ENCODE results near the gene CLCN4. TPM values are rescaled to one million over a fixed set of nuclear protein-coding genes. Genes with fewer than 3 reads are reported as not detected.

CLCN4 gene
- polyA plus RNA-seq, 1 donor, result 1.9 TPM

DNA sequence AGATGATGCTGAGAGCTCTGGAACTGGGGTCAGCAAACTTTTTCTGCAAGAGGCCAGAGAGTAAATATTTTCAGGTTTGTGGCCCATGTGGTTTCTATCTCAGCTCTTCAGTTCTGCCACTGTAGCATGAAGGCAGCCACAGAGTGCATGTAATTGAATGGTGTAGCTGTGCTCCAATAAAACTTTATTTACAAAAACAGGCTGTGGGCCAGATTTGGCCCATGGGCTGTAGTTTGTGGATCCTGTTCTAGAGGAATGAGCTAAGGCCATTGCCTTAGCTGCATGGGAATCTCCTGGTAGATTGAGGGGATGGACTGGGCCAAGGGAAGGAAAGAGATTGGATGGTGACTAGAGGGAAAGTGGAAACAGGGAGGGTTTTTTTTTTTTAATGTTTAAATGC lies 36.8 kb downstream of the CLCN4 start:
- Histone ChIP-seq H3K27ac (ENCODE audit: low read length) (no peak overlapping the region), H3K4me3 (ENCODE audit: low read length) (no peak overlapping the region), H3K27me3 (ENCODE audit: control insufficient read depth, insufficient read depth, low read length) (no peaks in the 10 kb centered on the region), H3K9me3 (ENCODE audit: control insufficient read depth, low read depth, low read length) (no peaks in the 10 kb centered on the region), H3K4me1 (ENCODE audit: control insufficient read depth, insufficient read depth, low read length) (no peaks in the 10 kb centered on the region), H3K36me3 (ENCODE audit: control insufficient read depth, insufficient read depth, low read length) (no peaks in the 10 kb centered on the region)
- no peak for DNase-seq

DNA sequence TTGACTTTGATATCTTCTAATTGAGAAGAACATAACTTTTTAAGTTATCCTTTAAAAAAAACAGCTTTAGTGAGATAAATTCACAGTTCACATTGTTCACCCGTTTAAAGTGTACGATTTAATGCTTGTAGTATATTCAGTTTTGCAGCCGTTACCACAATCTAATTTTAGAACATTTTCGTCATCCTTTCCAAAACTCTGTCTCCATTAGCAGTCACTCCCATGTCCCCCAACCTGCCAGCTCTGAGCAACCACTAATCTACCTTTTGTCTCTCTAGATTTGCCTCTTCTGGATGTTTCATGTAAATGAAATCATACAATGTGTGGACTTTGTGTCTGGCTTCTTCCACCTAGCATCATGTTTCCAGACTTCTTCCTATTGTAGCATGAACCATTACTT lies 38.6 kb downstream of the CLCN4 start:
- Histone ChIP-seq H3K27me3 (ENCODE audit: control insufficient read depth, insufficient read depth, low read length) (no peaks in the 10 kb centered on the region), H3K4me3 (ENCODE audit: low read length) (no peak overlapping the region), H3K27ac (ENCODE audit: low read length) (no peak overlapping the region), H3K36me3 (ENCODE audit: control insufficient read depth, insufficient read depth, low read length) (no peaks in the 10 kb centered on the region), H3K9me3 (ENCODE audit: control insufficient read depth, low read depth, low read length) (no peaks in the 10 kb centered on the region), H3K4me1 (ENCODE audit: control insufficient read depth, insufficient read depth, low read length) (no peaks in the 10 kb centered on the region)
- WGBS (ENCODE audit: insufficient coverage, low lambda C conversion rate), result no CpG with 5 or more reads among the region's 4 CpGs
- no peak for DNase-seq

DNA sequence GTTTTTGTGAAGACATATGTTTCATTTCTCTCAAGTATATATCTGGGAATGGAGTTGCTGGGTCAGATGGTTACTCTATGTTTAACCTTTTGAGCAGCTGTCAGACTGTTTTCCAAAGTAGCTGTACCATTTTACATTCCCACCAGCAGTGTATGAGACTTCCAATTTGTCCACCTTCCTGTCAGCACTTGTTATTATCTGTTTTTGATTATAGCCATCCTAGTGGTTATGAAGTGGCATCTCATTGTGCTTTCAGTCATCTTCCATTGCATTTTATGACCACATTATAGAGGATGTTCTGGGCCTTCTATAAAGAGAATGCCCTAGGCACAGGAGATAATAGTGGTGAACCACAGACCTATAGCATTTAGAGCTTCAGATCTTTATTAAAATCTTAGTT lies 39.2 kb downstream of the CLCN4 start:
- Histone ChIP-seq H3K4me3 (ENCODE audit: low read length) (no peak overlapping the region), H3K4me1 (ENCODE audit: control insufficient read depth, insufficient read depth, low read length) (no peaks in the 10 kb centered on the region), H3K27ac (ENCODE audit: low read length) (no peak overlapping the region), H3K36me3 (ENCODE audit: control insufficient read depth, insufficient read depth, low read length) (no peaks in the 10 kb centered on the region), H3K9me3 (ENCODE audit: control insufficient read depth, low read depth, low read length) (no peaks in the 10 kb centered on the region), H3K27me3 (ENCODE audit: control insufficient read depth, insufficient read depth, low read length) (no peaks in the 10 kb centered on the region)
- DNase-seq, result no peak

DNA sequence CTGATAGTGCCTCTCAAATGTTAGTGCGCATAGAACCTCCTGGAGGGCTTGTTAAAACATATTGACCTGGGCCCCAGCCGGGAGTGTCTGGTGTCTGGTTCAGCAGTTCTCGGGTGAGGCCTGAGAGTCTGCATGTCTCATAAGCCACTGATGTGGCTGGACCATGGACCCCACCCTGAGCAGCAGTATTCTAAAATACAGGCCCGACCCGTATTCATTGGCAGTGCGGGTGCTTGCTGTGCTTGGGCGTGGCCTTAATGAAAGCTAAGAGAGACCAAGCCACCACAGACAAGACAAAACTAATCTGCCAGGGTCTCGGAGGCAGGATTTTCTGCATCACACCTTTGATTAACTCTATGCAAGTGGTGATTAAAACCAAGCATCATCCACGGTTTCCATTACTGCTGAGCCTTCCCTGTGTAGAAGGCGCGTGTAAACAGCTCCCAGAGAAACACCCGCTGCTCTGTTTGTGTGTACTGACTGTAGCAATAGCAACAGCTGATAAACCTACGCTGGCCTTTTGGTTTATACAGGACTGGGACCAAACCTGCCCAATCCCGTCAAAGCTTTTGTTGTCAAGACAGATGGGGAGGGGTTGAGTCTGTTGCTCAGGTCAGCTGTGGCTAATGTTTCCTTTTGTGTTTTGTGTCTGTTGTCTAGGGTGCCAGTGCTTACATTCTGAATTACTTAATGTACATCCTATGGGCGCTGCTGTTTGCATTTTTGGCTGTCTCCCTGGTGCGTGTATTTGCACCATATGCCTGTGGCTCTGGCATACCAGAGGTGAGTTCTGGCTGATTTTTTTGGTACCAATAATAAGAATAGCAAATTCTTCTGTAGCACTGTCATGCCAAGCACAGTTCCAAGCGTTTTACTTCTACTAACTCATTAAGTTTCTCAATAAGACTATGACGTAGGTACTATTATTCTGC lies 40.8 kb downstream of the CLCN4 start:
- no peaks in the 10 kb centered on the region for H3K4me1 ChIP-seq (ENCODE audit: control insufficient read depth, insufficient read depth, low read length)
- H3K9me3 ChIP-seq (ENCODE audit: control insufficient read depth, low read depth, low read length), result no peaks in the 10 kb centered on the region
- no peak overlapping the region for H3K4me3 ChIP-seq (ENCODE audit: low read length)
- H3K27ac ChIP-seq (ENCODE audit: low read length), result no peak overlapping the region
- no peak for DNase-seq
- H3K27me3 ChIP-seq (ENCODE audit: control insufficient read depth, insufficient read depth, low read length), result no peaks in the 10 kb centered on the region
- no CpG with 5 or more reads among the region's 18 CpGs for WGBS (ENCODE audit: insufficient coverage, low lambda C conversion rate)
- no peaks in the 10 kb centered on the region for H3K36me3 ChIP-seq (ENCODE audit: control insufficient read depth, insufficient read depth, low read length)

DNA sequence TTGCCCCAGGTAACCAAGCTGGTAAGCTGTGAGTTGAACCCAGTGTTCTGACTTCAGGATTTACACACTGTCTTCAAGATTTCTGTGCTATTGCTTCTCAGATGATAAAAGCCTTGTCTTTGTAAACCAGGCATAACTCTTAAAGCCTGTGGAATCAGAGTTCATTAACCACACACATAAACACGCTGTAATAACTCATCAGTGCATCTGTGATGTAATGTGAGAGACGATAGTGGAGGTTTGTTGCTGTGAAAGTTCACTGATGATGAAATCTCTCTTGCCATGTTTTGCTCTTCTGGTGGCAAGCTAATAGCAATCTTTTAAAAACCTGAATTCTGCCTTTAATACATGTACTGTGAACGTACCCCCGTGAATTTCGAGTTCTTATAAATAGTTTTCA lies 41.5 kb downstream of the CLCN4 start:
- H3K4me1 ChIP-seq (ENCODE audit: control insufficient read depth, insufficient read depth, low read length), result no peaks in the 10 kb centered on the region
- WGBS (ENCODE audit: insufficient coverage, low lambda C conversion rate), result no CpG with 5 or more reads among the region's 5 CpGs
- DNase-seq, result no peak
- H3K27ac ChIP-seq (ENCODE audit: low read length), result no peak overlapping the region
- no peak overlapping the region for H3K4me3 ChIP-seq (ENCODE audit: low read length)
- no peaks in the 10 kb centered on the region for H3K27me3 ChIP-seq (ENCODE audit: control insufficient read depth, insufficient read depth, low read length)
- no peaks in the 10 kb centered on the region for H3K36me3 ChIP-seq (ENCODE audit: control insufficient read depth, insufficient read depth, low read length)
- no peaks in the 10 kb centered on the region for H3K9me3 ChIP-seq (ENCODE audit: control insufficient read depth, low read depth, low read length)

DNA sequence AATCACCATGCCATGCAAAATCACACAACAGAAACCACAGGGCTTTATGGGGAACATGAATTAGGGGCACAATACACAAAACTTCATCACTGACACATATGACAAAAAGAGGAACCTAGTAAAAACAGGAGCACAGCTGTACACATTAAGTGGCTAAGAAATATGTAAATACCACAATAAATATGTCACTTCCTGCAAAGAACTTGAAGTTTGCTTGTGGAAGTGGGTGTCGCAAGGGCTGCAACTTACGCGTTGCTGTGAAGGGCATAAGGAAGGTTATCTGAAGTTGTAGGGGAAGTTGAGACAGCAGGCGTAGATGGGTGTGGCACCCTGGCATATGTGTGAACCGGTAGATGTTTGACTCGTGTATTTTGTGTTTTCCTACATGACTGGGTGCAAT lies 42.4 kb downstream of the CLCN4 start:
- Histone ChIP-seq H3K36me3 (ENCODE audit: control insufficient read depth, insufficient read depth, low read length) (no peaks in the 10 kb centered on the region), H3K4me3 (ENCODE audit: low read length) (no peak overlapping the region), H3K9me3 (ENCODE audit: control insufficient read depth, low read depth, low read length) (no peaks in the 10 kb centered on the region), H3K27ac (ENCODE audit: low read length) (no peak overlapping the region), H3K27me3 (ENCODE audit: control insufficient read depth, insufficient read depth, low read length) (no peaks in the 10 kb centered on the region), H3K4me1 (ENCODE audit: control insufficient read depth, insufficient read depth, low read length) (no peaks in the 10 kb centered on the region)
- 80% methylated on average over 1 of the region's 6 CpGs for WGBS (ENCODE audit: insufficient coverage, low lambda C conversion rate)
- no peak for DNase-seq

DNA sequence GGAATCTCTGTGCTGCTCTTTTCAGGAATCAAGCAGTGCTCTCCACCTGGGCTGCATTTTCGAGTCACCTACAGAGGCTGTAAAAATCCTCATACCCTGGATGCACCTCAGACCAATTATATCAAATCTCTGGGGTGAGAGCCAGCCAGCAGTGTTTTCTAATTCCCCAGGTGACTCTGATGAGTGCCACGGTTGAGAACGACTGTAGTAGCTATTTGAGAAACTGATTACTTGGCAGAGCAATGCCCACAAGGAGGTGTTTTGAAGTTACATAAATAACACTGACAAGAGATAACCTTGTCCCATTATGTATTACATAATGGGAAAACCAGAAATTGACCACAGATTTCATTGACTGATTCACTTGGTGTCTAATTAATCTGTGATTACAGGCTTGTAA lies 46.8 kb downstream of the CLCN4 start:
- no CpG with 5 or more reads among the region's 3 CpGs for WGBS (ENCODE audit: insufficient coverage, low lambda C conversion rate)
- H3K27ac ChIP-seq (ENCODE audit: low read length), result no peak overlapping the region
- no peaks in the 10 kb centered on the region for H3K9me3 ChIP-seq (ENCODE audit: control insufficient read depth, low read depth, low read length)
- H3K27me3 ChIP-seq (ENCODE audit: control insufficient read depth, insufficient read depth, low read length), result no peaks in the 10 kb centered on the region
- no peaks in the 10 kb centered on the region for H3K36me3 ChIP-seq (ENCODE audit: control insufficient read depth, insufficient read depth, low read length)
- no peak for DNase-seq
- H3K4me3 ChIP-seq (ENCODE audit: low read length), result no peak overlapping the region
- H3K4me1 ChIP-seq (ENCODE audit: control insufficient read depth, insufficient read depth, low read length), result no peaks in the 10 kb centered on the region

DNA sequence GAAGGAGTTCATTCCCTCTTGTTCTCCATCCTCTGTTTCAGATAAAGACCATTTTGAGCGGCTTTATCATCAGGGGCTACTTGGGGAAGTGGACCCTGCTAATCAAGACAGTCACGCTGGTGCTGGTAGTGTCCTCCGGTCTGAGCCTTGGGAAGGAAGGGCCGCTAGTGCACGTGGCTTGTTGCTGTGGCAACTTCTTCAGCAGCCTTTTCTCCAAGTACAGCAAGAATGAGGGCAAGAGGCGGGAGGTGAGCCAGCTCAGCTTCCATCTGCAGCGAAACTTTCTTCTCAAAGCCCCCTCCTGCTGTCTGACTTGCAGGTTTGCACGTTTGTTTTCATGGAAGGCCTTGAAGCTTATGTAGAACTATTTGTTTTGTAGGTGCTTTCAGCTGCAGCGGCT lies 49.5 kb downstream of the CLCN4 start:
- H3K4me1 ChIP-seq (ENCODE audit: control insufficient read depth, insufficient read depth, low read length), result no peaks in the 10 kb centered on the region
- H3K27ac ChIP-seq (ENCODE audit: low read length), result no peak overlapping the region
- no CpG with 5 or more reads among the region's 9 CpGs for WGBS (ENCODE audit: insufficient coverage, low lambda C conversion rate)

DNA sequence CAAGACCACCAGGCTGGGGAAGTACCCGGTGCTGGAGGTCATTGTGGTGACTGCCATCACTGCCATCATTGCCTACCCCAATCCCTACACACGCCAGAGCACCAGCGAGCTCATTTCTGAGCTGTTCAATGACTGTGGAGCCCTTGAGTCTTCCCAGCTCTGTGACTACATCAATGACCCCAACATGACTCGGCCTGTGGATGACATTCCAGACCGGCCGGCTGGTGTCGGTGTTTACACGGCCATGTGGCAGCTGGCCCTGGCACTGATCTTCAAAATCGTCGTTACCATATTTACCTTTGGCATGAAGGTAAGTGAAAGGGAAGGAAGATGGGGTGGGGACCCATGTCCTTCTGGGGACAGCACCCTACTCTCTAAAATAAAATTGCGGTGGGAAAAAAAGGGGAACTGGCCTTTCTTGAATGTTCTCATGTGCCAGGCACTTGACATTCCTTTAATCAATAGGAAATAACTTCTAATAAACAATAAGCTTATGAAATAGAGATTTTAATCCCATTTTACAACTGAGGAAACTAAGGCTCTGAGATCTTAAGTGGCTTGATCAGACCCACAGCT lies 51.6 kb downstream of the CLCN4 start:
- WGBS (ENCODE audit: insufficient coverage, low lambda C conversion rate), result no CpG with 5 or more reads among the region's 11 CpGs
- H3K27ac ChIP-seq (ENCODE audit: low read length), result no peak overlapping the region
- H3K4me3 ChIP-seq (ENCODE audit: low read length), result no peak overlapping the region
- H3K36me3 ChIP-seq (ENCODE audit: control insufficient read depth, insufficient read depth, low read length), result no peaks in the 10 kb centered on the region
- no peak for DNase-seq
- no peaks in the 10 kb centered on the region for H3K9me3 ChIP-seq (ENCODE audit: control insufficient read depth, low read depth, low read length)
- H3K4me1 ChIP-seq (ENCODE audit: control insufficient read depth, insufficient read depth, low read length), result no peaks in the 10 kb centered on the region
- H3K27me3 ChIP-seq (ENCODE audit: control insufficient read depth, insufficient read depth, low read length), result no peaks in the 10 kb centered on the region

More for the DNA sequence above, 49.5 kb downstream of the CLCN4 start:
- no peak for DNase-seq
- Histone ChIP-seq H3K27me3 (ENCODE audit: control insufficient read depth, insufficient read depth, low read length) (no peaks in the 10 kb centered on the region), H3K4me3 (ENCODE audit: low read length) (no peak overlapping the region), H3K9me3 (ENCODE audit: control insufficient read depth, low read depth, low read length) (no peaks in the 10 kb centered on the region), H3K36me3 (ENCODE audit: control insufficient read depth, insufficient read depth, low read length) (no peaks in the 10 kb centered on the region)

DNA sequence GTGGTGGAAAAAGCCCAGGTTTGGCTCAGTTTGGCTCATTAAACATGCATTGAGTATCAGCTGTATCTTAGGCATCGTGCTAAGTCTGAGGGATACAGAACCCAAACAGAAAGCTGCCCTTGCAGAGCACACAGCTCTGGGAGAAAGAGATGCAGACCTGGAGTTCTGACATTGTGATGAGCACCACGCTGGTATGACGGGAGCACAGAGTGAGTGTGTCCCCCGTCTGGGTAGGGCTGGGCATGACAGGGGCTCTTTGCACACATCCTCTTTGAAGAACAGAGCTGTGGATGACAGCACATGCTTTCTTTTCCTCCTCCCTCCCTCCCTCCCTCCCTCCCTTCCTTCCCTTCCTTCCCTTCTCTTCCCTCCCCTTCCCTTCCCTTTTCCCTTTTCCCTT lies 52.2 kb downstream of the CLCN4 start:
- no peaks in the 10 kb centered on the region for H3K9me3 ChIP-seq (ENCODE audit: control insufficient read depth, low read depth, low read length)
- WGBS (ENCODE audit: insufficient coverage, low lambda C conversion rate), result no CpG with 5 or more reads among the region's 4 CpGs
- H3K4me1 ChIP-seq (ENCODE audit: control insufficient read depth, insufficient read depth, low read length), result no peaks in the 10 kb centered on the region
- H3K27me3 ChIP-seq (ENCODE audit: control insufficient read depth, insufficient read depth, low read length), result no peaks in the 10 kb centered on the region
- H3K36me3 ChIP-seq (ENCODE audit: control insufficient read depth, insufficient read depth, low read length), result no peaks in the 10 kb centered on the region
- no peak overlapping the region for H3K4me3 ChIP-seq (ENCODE audit: low read length)
- DNase-seq, result no peak
- no peak overlapping the region for H3K27ac ChIP-seq (ENCODE audit: low read length)

DNA sequence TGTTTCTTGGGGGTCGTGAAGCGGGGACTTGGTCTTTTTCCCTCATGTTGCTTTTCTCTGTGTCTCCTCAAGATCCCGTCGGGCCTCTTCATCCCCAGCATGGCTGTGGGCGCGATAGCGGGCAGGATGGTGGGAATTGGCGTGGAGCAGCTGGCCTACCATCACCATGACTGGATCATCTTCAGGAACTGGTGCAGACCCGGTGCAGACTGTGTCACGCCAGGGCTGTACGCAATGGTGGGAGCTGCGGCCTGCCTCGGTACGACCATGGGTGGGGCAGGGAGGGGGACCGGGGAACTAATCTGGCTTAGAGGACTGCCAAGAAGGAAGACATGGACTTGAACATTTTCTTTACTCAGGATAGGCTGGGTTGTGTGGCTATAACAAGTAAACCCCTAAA lies 55.6 kb downstream of the CLCN4 start:
- Histone ChIP-seq H3K4me3 (ENCODE audit: low read length) (no peak overlapping the region), H3K27ac (ENCODE audit: low read length) (no peak overlapping the region), H3K27me3 (ENCODE audit: control insufficient read depth, insufficient read depth, low read length) (no peaks in the 10 kb centered on the region), H3K36me3 (ENCODE audit: control insufficient read depth, insufficient read depth, low read length) (no peaks in the 10 kb centered on the region), H3K4me1 (ENCODE audit: control insufficient read depth, insufficient read depth, low read length) (no peaks in the 10 kb centered on the region), H3K9me3 (ENCODE audit: control insufficient read depth, low read depth, low read length) (no peaks in the 10 kb centered on the region)
- WGBS (ENCODE audit: insufficient coverage, low lambda C conversion rate), result no CpG with 5 or more reads among the region's 15 CpGs
- DNase-seq, result no peak

Measured in large intestine (tissue), 3 donors.